ENCODE results near the gene TNRC6B.

DNA sequence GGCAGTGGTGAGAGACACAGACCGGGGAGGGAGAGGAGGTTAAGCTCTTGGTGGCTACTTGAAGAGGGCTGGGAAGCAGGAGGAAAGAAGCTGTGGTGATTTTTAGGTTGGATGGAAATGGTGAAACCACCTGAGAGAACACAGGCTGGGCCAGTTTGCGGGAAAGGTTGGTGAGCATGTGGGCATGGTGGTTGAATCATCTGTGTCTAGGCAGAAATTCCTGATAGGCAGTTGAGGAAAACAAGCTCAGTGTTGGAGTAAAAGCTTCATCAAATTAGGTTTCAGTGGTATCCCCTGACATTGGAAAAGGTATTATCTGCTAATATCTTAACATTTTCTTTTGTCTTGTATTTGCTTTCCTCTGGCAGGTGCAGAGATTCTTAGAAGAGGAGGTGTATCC is 188.3 kb downstream of the TNRC6B start:
- TF ChIP-seq, protein P1, sequence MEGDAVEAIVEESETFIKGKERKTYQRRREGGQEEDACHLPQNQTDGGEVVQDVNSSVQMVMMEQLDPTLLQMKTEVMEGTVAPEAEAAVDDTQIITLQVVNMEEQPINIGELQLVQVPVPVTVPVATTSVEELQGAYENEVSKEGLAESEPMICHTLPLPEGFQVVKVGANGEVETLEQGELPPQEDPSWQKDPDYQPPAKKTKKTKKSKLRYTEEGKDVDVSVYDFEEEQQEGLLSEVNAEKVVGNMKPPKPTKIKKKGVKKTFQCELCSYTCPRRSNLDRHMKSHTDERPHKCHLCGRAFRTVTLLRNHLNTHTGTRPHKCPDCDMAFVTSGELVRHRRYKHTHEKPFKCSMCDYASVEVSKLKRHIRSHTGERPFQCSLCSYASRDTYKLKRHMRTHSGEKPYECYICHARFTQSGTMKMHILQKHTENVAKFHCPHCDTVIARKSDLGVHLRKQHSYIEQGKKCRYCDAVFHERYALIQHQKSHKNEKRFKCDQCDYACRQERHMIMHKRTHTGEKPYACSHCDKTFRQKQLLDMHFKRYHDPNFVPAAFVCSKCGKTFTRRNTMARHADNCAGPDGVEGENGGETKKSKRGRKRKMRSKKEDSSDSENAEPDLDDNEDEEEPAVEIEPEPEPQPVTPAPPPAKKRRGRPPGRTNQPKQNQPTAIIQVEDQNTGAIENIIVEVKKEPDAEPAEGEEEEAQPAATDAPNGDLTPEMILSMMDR (conservative IDR thresholded peaks at IDR 0.05; ENCODE audit: low read depth in 2 of 2): no peak
- TF ChIP-seq ZNF331 (CRISPR knock-in tag; IDR thresholded peaks at IDR 0.05; ENCODE audit: low read depth): no peak
- TF ChIP-seq EZH2 (IDR thresholded peaks at IDR 0.05; ENCODE audit: low read depth, unreplicated experiment): no peak

Data from GM23338 (cell line).